Measurements from ENCODE around the gene GPR180. TPM values are rescaled to one million over a fixed set of nuclear protein-coding genes. Genes with fewer than 3 reads are reported as not detected.
A peak's percentile ranks its signal among the peaks of the same experiment; 100 is the strongest.

The GPR180 gene
- polyA plus RNA-seq, 2 of the 4 experiments (the other 2 are of a cell fraction), result 3.6 to 7.8 TPM

GRCh38 chr13:94617389-94618000, 15.8 kb downstream of the GPR180 start:
- Histone ChIP-seq H3K9me3 (no peaks in the 10 kb centered on the region), H3K4me3 (no peak overlapping the region), H3K4me1 (no peaks in the 10 kb centered on the region), H3K27ac (no peak overlapping the region), H3K4me2 (no peak overlapping the region)
- ChIA-PET CTCF (interaction anchor here (0.6 to 4.0 kb wide), 9 partner anchors 9 to 1318 kb away, joined by 3 to 61 read pairs (median 3); partner anchors contain the start of gene TGDS), POLR2A (no interaction called here)
- TF ChIP-seq ELK1 (IDR thresholded peaks at IDR 0.05; ENCODE audit: low read depth, low read length) (no peak), RAD21 (conservative IDR thresholded peaks at IDR 0.05 in 1 of 2, IDR thresholded peaks at IDR 0.05 in 1 of 2) (peak; percentile 67 to 73), HDAC2 (IDR thresholded peaks at IDR 0.05) (no peak), SMC3 (IDR thresholded peaks at IDR 0.05) (peak; percentile 53)
- TF ChIP-seq, protein P1, sequence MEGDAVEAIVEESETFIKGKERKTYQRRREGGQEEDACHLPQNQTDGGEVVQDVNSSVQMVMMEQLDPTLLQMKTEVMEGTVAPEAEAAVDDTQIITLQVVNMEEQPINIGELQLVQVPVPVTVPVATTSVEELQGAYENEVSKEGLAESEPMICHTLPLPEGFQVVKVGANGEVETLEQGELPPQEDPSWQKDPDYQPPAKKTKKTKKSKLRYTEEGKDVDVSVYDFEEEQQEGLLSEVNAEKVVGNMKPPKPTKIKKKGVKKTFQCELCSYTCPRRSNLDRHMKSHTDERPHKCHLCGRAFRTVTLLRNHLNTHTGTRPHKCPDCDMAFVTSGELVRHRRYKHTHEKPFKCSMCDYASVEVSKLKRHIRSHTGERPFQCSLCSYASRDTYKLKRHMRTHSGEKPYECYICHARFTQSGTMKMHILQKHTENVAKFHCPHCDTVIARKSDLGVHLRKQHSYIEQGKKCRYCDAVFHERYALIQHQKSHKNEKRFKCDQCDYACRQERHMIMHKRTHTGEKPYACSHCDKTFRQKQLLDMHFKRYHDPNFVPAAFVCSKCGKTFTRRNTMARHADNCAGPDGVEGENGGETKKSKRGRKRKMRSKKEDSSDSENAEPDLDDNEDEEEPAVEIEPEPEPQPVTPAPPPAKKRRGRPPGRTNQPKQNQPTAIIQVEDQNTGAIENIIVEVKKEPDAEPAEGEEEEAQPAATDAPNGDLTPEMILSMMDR (IDR thresholded peaks at IDR 0.05), result peak; percentile 68
- ATAC-seq (peak in 1 of 2 experiments; percentile 46; a peak in 1 of 6 replicates), DNase-seq (ENCODE audit: low read depth in 1 of 2, low spot score in 1 of 2) (no peak), FAIRE-seq (no peak)
- WGBS (ENCODE audit: missing lambda C conversion rate), result 56% methylated on average over 4 of the region's 4 CpGs

DNA sequence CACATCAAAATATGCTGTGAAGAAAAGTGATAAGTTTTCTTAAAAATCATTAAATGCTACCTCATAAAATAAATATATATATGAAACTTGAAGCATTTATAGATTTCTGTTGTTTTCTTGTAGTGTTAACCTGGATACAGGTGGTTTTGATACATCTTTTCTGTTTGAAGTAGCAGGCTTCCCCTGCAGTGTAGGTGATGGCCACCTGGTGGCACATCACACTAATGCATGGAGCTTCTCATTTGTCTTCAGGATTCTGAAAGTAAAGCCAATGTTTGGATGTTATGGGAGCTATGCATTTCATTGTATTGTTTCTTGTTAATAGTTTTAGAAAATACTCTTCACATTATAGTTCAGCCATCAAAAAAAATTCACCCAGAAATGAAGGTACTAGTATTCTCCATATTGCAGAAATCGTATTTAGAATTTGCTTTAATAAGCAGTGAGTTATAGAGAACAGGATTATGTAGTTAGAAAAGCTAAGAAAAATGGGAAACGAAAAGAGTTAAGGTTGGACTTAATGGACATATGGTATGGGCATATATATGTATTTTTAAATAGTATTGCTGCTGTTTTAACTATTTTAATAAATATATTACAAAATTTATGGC, 18.7 kb downstream of the GPR180 start:
- no peak for FAIRE-seq
- TF ChIP-seq, protein P1 (IDR thresholded peaks at IDR 0.05), result peak; percentile 59
- TF ChIP-seq SMC3 (IDR thresholded peaks at IDR 0.05), result peak; percentile 57
- no peak for TF ChIP-seq RCOR1 (IDR thresholded peaks at IDR 0.05; ENCODE audit: low read depth, low read length)
- no peak for TF ChIP-seq TFCP2L1 (CRISPR knock-in tag; IDR thresholded peaks at IDR 0.05)
- no peak for TF ChIP-seq ZFP36 (IDR thresholded peaks at IDR 0.05; ENCODE audit: borderline replicate concordance, partially characterized antibody)
- TF ChIP-seq ZNF302 (CRISPR knock-in tag; IDR thresholded peaks at IDR 0.05), result no peak
- no peak for TF ChIP-seq KDM5A (IDR thresholded peaks at IDR 0.05)
- TF ChIP-seq FOXS1 (CRISPR knock-in tag; IDR thresholded peaks at IDR 0.05), result no peak
- no peak for TF ChIP-seq CHD4 (IDR thresholded peaks at IDR 0.05; ENCODE audit: borderline replicate concordance)
- TF ChIP-seq HES2 (IDR thresholded peaks at IDR 0.05), result no peak
- TF ChIP-seq EHF (CRISPR knock-in tag; IDR thresholded peaks at IDR 0.05), result no peak
- TF ChIP-seq RAD21 (conservative IDR thresholded peaks at IDR 0.05 in 1 of 2, IDR thresholded peaks at IDR 0.05 in 1 of 2), result peak; percentile 59 to 68; a peak in 4 of 5 replicates
- no peak for TF ChIP-seq CBX8 (IDR thresholded peaks at IDR 0.05)
- ChIA-PET CTCF (interaction anchor here (0.7 to 2.2 kb wide), 16 partner anchors 9 to 860 kb away, joined by 3 to 21 read pairs (median 4); partner anchors contain the start of gene GPR180), POLR2A (interaction anchor here (1.4 kb wide), 1 partner anchor 347 kb away, joined by 6 read pairs; no protein-coding TSS in a partner anchor)
- H3K4me2 ChIP-seq, result no peak overlapping the region
- peak; percentile 13 to 45 for DNase-seq (ENCODE audit: low read depth in 1 of 2, low spot score in 1 of 2)
- WGBS (ENCODE audit: missing lambda C conversion rate), result 44% methylated on average over 2 of the region's 2 CpGs
- ATAC-seq, result peak; percentile 70 to 81; a peak in 4 of 6 replicates
- H3K27ac ChIP-seq, result no peak overlapping the region
- H3K9me3 ChIP-seq, result no peaks in the 10 kb centered on the region
- H3K4me1 ChIP-seq, result no peaks in the 10 kb centered on the region
- H3K4me3 ChIP-seq, result no peak overlapping the region

DNA sequence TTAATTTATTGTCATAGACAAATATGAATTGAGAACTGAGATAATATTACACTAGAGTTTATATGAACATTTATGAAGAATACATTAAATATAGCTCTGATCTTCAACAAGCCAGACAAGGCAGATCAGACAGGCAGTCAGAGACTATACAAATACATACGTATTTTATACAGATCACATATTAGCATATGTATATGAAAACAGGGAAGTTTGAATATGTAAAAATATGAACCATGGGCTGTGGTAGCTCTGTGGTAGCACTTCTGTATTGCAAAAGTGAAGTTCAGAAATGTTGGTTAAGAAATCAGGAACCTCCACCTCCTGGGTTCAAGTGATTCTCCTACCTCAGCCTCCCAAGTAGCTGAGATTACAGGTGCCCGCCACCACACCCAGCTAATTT, 20.7 kb downstream of the GPR180 start:
- ChIA-PET POLR2A (no interaction called here), CTCF (interaction anchor here (1.5 kb wide), 1 partner anchor 782 kb away, joined by 3 read pairs; no protein-coding TSS in a partner anchor)
- FAIRE-seq, result no peak
- H3K4me1 ChIP-seq, result no peaks in the 10 kb centered on the region
- TF ChIP-seq ATOH8 (CRISPR knock-in tag; IDR thresholded peaks at IDR 0.05; ENCODE audit: low read depth) (no peak), E2F6 (IDR thresholded peaks at IDR 0.05; ENCODE audit: borderline replicate concordance, low read depth) (no peak)
- TF ChIP-seq, protein P2, sequence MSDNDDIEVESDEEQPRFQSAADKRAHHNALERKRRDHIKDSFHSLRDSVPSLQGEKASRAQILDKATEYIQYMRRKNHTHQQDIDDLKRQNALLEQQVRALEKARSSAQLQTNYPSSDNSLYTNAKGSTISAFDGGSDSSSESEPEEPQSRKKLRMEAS (IDR thresholded peaks at IDR 0.05), result no peak
- DNase-seq (ENCODE audit: low read depth in 1 of 2, low spot score in 1 of 2), result no peak
- no peak for ATAC-seq
- H3K27ac ChIP-seq, result no peak overlapping the region
- no peak overlapping the region for H3K4me3 ChIP-seq
- no peak overlapping the region for H3K4me2 ChIP-seq
- no peaks in the 10 kb centered on the region for H3K9me3 ChIP-seq
- 92% methylated on average over 2 of the region's 2 CpGs for WGBS (ENCODE audit: missing lambda C conversion rate)
